ENCODE results near the gene QPCTL. TPM values are rescaled to one million over a fixed set of nuclear protein-coding genes. Genes with fewer than 3 reads are reported as not detected.
A peak's percentile ranks its signal among the peaks of the same experiment; 100 is the strongest.

The QPCTL gene
- total and polyA plus RNA-seq, 2 of the 13 experiments (the other 11 are each of a cell fraction or from before 2014, with no cell fraction given), result 16.0 to 19.1 TPM

DNA sequence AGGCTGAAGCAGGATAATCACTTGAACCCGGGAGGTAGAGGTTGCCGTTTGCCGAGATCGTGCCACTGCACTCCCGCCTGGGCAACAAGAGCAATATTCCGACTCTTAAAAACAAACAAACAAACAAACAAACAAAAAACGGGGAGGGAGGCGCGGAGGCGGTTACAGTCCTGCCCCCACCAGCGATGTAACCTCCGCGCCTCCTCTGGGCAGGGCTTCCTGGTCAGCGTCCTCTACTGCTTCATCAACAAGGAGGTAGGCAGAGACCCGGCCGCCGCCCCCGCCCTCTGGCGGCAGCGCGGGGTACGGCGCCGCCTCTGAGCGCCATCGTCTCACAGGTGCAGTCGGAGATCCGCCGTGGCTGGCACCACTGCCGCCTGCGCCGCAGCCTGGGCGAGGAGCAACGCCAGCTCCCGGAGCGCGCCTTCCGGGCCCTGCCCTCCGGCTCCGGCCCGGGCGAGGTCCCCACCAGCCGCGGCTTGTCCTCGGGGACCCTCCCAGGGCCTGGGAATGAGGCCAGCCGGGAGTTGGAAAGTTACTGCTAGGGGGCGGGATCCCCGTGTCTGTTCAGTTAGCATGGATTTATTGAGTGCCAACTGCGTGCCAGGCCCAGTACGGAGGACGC, 11.0 kb upstream of the QPCTL start (continued):
- no peak for TF ChIP-seq FIP1L1 (IDR thresholded peaks at IDR 0.05; ENCODE audit: borderline replicate concordance, insufficient read depth, low read depth, low read length)
- no peak for TF ChIP-seq MAFK (conservative IDR thresholded peaks at IDR 0.05 in 1 of 2, IDR thresholded peaks at IDR 0.05 in 1 of 2; ENCODE audit: low read length in 2 of 2)
- TF ChIP-seq SMYD3 (CRISPR knock-in tag; IDR thresholded peaks at IDR 0.05), result peak; percentile 31; the same call in 1 of the 2 replicates
- TF ChIP-seq PAXIP1 (CRISPR knock-in tag; conservative IDR thresholded peaks at IDR 0.05), result no peak
- 0 out of 2 replicates have a peak, but pooled peaks have one; percentile 5 for TF ChIP-seq SP5 (CRISPR knock-in tag; IDR thresholded peaks at IDR 0.05; ENCODE audit: borderline replicate concordance, low read depth)
- TF ChIP-seq ZNF713 (CRISPR knock-in tag; IDR thresholded peaks at IDR 0.05), result 0 out of 2 replicates have a peak, but pooled peaks have one; percentile 53
- peak; percentile 70; the same call in 1 of the 2 replicates for TF ChIP-seq ZNF574 (CRISPR knock-in tag; IDR thresholded peaks at IDR 0.05)
- peak; percentile 93 to 95 for TF ChIP-seq HMGXB4 (CRISPR knock-in tag; IDR thresholded peaks at IDR 0.05; ENCODE audit: borderline replicate concordance in 1 of 2, low read depth in 1 of 2)
- no peak for TF ChIP-seq NFE2L1 (CRISPR knock-in tag; IDR thresholded peaks at IDR 0.05; ENCODE audit: borderline replicate concordance)
- TF ChIP-seq ZMAT3 (CRISPR knock-in tag; conservative IDR thresholded peaks at IDR 0.05), result no peak
- no peak for TF ChIP-seq DR1 (CRISPR knock-in tag; IDR thresholded peaks at IDR 0.05)
- TF ChIP-seq, protein P1, sequence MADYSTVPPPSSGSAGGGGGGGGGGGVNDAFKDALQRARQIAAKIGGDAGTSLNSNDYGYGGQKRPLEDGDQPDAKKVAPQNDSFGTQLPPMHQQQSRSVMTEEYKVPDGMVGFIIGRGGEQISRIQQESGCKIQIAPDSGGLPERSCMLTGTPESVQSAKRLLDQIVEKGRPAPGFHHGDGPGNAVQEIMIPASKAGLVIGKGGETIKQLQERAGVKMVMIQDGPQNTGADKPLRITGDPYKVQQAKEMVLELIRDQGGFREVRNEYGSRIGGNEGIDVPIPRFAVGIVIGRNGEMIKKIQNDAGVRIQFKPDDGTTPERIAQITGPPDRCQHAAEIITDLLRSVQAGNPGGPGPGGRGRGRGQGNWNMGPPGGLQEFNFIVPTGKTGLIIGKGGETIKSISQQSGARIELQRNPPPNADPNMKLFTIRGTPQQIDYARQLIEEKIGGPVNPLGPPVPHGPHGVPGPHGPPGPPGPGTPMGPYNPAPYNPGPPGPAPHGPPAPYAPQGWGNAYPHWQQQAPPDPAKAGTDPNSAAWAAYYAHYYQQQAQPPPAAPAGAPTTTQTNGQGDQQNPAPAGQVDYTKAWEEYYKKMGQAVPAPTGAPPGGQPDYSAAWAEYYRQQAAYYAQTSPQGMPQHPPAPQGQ (CRISPR knock-in tag; IDR thresholded peaks at IDR 0.05; ENCODE audit: borderline replicate concordance), result no peak
- no peak for TF ChIP-seq ZNF138 (CRISPR knock-in tag; IDR thresholded peaks at IDR 0.05; ENCODE audit: low read depth)
- TF ChIP-seq, protein P2, sequence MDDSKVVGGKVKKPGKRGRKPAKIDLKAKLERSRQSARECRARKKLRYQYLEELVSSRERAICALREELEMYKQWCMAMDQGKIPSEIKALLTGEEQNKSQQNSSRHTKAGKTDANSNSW (CRISPR knock-in tag; IDR thresholded peaks at IDR 0.05; ENCODE audit: borderline replicate concordance), result no peak
- TF ChIP-seq, protein P3, sequence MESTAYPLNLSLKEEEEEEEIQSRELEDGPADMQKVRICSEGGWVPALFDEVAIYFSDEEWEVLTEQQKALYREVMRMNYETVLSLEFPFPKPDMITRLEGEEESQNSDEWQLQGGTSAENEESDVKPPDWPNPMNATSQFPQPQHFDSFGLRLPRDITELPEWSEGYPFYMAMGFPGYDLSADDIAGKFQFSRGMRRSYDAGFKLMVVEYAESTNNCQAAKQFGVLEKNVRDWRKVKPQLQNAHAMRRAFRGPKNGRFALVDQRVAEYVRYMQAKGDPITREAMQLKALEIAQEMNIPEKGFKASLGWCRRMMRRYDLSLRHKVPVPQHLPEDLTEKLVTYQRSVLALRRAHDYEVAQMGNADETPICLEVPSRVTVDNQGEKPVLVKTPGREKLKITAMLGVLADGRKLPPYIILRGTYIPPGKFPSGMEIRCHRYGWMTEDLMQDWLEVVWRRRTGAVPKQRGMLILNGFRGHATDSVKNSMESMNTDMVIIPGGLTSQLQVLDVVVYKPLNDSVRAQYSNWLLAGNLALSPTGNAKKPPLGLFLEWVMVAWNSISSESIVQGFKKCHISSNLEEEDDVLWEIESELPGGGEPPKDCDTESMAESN (CRISPR knock-in tag; conservative IDR thresholded peaks at IDR 0.05), result peak; percentile 80
